Measurements from ENCODE around the gene MAPK12.

DNA sequence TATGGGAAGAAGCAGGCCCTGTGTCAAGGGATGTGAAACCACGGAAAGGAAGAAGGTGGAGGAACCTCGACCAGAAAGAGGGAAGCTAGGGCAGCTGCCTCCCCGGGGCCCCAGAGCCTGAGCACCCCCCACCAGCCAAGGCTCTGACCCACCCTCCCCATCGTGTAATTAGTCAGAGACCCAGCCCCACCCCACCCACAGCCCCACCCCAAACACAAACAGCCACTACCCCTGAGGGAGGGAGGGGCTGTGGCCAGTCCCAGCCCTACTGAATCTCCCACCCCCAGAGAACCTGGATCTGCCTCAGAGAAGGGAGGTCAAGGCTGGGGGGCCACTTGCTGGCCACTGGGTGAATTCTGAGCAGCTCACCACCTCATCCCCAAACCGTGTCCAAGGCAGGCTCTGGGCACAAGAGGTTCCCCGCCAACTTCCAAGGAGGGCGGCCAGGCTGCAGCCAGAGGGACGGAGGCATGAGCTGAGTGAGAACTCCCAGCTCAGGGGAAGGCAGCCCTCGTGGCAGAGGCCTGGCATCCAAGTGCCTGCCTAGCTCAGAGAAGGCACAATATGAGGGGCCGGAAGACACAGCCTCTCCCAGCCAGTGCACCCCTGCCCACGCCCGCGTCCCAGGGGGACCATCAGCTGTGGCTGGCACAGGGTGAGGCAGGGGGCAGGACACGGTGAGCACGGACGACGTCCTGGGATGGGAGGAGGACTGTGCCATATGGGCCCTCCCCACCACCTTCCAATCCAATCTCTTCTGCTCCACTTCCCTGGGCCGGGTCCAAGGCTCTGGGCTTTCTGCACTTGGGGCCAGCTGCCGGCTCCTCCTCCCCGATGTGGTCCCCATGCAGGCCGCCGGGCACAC is 43.3 kb upstream of the MAPK12 start:
- TF ChIP-seq, protein P1, sequence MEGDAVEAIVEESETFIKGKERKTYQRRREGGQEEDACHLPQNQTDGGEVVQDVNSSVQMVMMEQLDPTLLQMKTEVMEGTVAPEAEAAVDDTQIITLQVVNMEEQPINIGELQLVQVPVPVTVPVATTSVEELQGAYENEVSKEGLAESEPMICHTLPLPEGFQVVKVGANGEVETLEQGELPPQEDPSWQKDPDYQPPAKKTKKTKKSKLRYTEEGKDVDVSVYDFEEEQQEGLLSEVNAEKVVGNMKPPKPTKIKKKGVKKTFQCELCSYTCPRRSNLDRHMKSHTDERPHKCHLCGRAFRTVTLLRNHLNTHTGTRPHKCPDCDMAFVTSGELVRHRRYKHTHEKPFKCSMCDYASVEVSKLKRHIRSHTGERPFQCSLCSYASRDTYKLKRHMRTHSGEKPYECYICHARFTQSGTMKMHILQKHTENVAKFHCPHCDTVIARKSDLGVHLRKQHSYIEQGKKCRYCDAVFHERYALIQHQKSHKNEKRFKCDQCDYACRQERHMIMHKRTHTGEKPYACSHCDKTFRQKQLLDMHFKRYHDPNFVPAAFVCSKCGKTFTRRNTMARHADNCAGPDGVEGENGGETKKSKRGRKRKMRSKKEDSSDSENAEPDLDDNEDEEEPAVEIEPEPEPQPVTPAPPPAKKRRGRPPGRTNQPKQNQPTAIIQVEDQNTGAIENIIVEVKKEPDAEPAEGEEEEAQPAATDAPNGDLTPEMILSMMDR (conservative IDR thresholded peaks at IDR 0.05; ENCODE audit: low read length) = no peak
- no peak for TF ChIP-seq EZH2phosphoT487 (IDR thresholded peaks at IDR 0.05; ENCODE audit: borderline replicate concordance)
